KMS-11 (cell line): ENCODE results near the gene GPR148.
"Not testable (repeated sequence)": the region's sequence is repeated elsewhere in the genome, so short reads cannot be mapped to it uniquely, and the experiment has no call there.

Experiments used
- H2AFZ ChIP-seq: fragments of 200-600 bp; sonication (generic); 2 replicates; pipeline ENCODE4 v1.6.1; 2016; ENCODE audit warnings: antibody characterized with exemption, mixed run types, low read depth
- H3K27ac ChIP-seq: fragments of 200-600 bp; sonication (generic); 2 replicates; pipeline ENCODE4 v1.6.1; 2016; ENCODE audit warnings: mild to moderate bottlenecking, mixed run types
- H3K27me3 ChIP-seq: fragments of 200-600 bp; sonication (generic); 2 replicates; pipeline ENCODE4 v1.6.1; 2017; ENCODE audit warnings: mild to moderate bottlenecking, low read depth, mixed run types, moderate library complexity; ENCODE audit not compliant: insufficient read depth
- H3K36me3 ChIP-seq: fragments of 200-600 bp; sonication (generic); 2 replicates; pipeline ENCODE4 v1.6.1; 2017; ENCODE audit warnings: mild to moderate bottlenecking, mixed run types; ENCODE audit not compliant: insufficient read depth
- H3K4me1 ChIP-seq: fragments of 200-600 bp; sonication (generic); 2 replicates; pipeline ENCODE4 v1.6.1; 2016; ENCODE audit warnings: mild to moderate bottlenecking, low read depth, mixed run types; ENCODE audit not compliant: poor library complexity, severe bottlenecking
- H3K4me2 ChIP-seq: fragments of 200-600 bp; sonication (generic); 2 replicates; pipeline ENCODE4 v1.7.0; 2016; ENCODE audit warnings: mild to moderate bottlenecking, mixed run types
- H3K4me3 ChIP-seq: fragments of 200-600 bp; sonication (generic); IDR thresholded peaks from 2 replicates; pipeline ENCODE4 v1.6.1; 2017; ENCODE audit warnings: low read depth, low read length, mixed read lengths; ENCODE audit not compliant: insufficient read depth
- H3K79me2 ChIP-seq: fragments of 200-600 bp; sonication (generic); 2 replicates; pipeline ENCODE4 v1.6.1; 2016; ENCODE audit warnings: low read depth, mixed run types; ENCODE audit not compliant: insufficient read depth
- H3K9ac ChIP-seq: fragments of 200-600 bp; sonication (generic); 2 replicates; pipeline ENCODE4 v1.6.1; 2016; ENCODE audit warnings: mild to moderate bottlenecking, mixed run types
- H4K20me1 ChIP-seq: fragments of 200-600 bp; sonication (generic); 2 replicates; pipeline ENCODE4 v1.6.1; 2016; ENCODE audit warnings: mild to moderate bottlenecking, mixed run types; ENCODE audit not compliant: insufficient read depth
- CTCF ChIP-seq: fragments of 200-600 bp; sonication (generic); conservative IDR thresholded peaks from 2 replicates; pipeline ENCODE4 v1.6.1; 2017; ENCODE audit warnings: low read depth, mild to moderate bottlenecking, antibody characterized with exemption, low read length, moderate library complexity, mixed read lengths

GPR148 gene

GRCh38 chr2:130728007-130728454 is 839 bp upstream of the GPR148 start:
- H3K4me1 ChIP-seq: peaks cover 6% of the 10 kb centered on the region
- H3K4me3 ChIP-seq: no peak overlapping the region
- H3K9ac ChIP-seq: peak overlapping the region; percentile 37; the same call in 1 of the 2 replicates
- H3K27ac ChIP-seq: peak overlapping the region; percentile 32; the same call in 1 of the 2 replicates
- H3K36me3 ChIP-seq: no peaks in the 10 kb centered on the region
- no peaks in the 10 kb centered on the region for H3K79me2 ChIP-seq
- H2AFZ ChIP-seq: peak overlapping the region; percentile 93; the same call in 1 of the 2 replicates
- no peaks in the 10 kb centered on the region for H4K20me1 ChIP-seq
- H3K27me3 ChIP-seq: no peaks in the 10 kb centered on the region
- TF ChIP-seq CTCF: no peak
- H3K4me2 ChIP-seq: peak overlapping the region; percentile 45; the same call in 1 of the 2 replicates

- H3K27ac ChIP-seq: no peak overlapping the region
- no peak overlapping the region for H3K4me3 ChIP-seq
- TF ChIP-seq CTCF: no peak
- H3K4me2 ChIP-seq: no peak overlapping the region
- H3K4me1 ChIP-seq: peaks cover 6% of the 10 kb centered on the region
- H3K36me3 ChIP-seq: no peaks in the 10 kb centered on the region
- H3K27me3 ChIP-seq: no peaks in the 10 kb centered on the region
- no peaks in the 10 kb centered on the region for H4K20me1 ChIP-seq
- H2AFZ ChIP-seq: no peak overlapping the region
- H3K79me2 ChIP-seq: no peaks in the 10 kb centered on the region
- no peak overlapping the region for H3K9ac ChIP-seq
Measured at GRCh38 chr2:130729322-130730299, 741 bp downstream of the GPR148 start.

- H3K36me3 ChIP-seq, H4K20me1 ChIP-seq, H3K9ac ChIP-seq, H3K79me2 ChIP-seq, H3K27me3 ChIP-seq, H3K4me1 ChIP-seq, H3K4me2 ChIP-seq, H3K27ac ChIP-seq, H3K4me3 ChIP-seq, H2AFZ ChIP-seq: not testable (repeated sequence)
Measured at GRCh38 chr2:130732257-130732656, 3.4 kb downstream of the GPR148 start.

GRCh38 chr2:130735200-130735599 is 6.3 kb downstream of the GPR148 start:
- no peak for TF ChIP-seq CTCF
- Histone ChIP-seq H4K20me1 (no peaks in the 10 kb centered on the region), H3K9ac (no peak overlapping the region), H3K27ac (no peak overlapping the region), H3K4me1 (no peaks in the 10 kb centered on the region), H3K4me3 (no peak overlapping the region), H3K79me2 (no peaks in the 10 kb centered on the region), H3K4me2 (no peak overlapping the region), H2AFZ (no peak overlapping the region), H3K36me3 (no peaks in the 10 kb centered on the region), H3K27me3 (no peaks in the 10 kb centered on the region)

- Histone ChIP-seq H3K27me3 (no peaks in the 10 kb centered on the region), H3K4me1 (no peaks in the 10 kb centered on the region), H3K27ac (no peak overlapping the region), H4K20me1 (no peaks in the 10 kb centered on the region), H3K79me2 (no peaks in the 10 kb centered on the region), H3K4me3 (no peak overlapping the region), H3K9ac (no peak overlapping the region), H3K36me3 (no peaks in the 10 kb centered on the region), H3K4me2 (no peak overlapping the region), H2AFZ (no peak overlapping the region)
- no peak for TF ChIP-seq CTCF
Measured at GRCh38 chr2:130736487-130736886, 7.6 kb downstream of the GPR148 start.
